Measurements from ENCODE around the gene GPHN.

DNA sequence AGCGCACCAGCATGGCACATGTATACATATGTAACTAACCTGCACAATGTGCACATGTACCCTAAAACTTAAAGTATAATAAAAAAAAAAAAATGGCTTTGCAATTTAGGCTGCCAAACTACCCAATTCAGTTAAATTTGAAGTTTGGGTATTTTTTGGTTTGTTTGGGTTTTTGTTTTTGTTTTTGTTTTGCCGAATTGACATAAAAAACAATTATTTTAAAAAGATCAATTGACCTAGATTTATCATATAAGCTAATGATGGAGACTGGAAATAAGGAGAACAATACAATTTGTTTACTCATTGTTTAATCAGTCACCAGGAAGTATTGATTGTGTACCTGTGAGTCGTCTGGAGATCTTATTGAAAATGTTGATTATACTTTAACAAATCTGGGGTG, 619.2 kb downstream of the GPHN start:
- TF ChIP-seq, protein P1, sequence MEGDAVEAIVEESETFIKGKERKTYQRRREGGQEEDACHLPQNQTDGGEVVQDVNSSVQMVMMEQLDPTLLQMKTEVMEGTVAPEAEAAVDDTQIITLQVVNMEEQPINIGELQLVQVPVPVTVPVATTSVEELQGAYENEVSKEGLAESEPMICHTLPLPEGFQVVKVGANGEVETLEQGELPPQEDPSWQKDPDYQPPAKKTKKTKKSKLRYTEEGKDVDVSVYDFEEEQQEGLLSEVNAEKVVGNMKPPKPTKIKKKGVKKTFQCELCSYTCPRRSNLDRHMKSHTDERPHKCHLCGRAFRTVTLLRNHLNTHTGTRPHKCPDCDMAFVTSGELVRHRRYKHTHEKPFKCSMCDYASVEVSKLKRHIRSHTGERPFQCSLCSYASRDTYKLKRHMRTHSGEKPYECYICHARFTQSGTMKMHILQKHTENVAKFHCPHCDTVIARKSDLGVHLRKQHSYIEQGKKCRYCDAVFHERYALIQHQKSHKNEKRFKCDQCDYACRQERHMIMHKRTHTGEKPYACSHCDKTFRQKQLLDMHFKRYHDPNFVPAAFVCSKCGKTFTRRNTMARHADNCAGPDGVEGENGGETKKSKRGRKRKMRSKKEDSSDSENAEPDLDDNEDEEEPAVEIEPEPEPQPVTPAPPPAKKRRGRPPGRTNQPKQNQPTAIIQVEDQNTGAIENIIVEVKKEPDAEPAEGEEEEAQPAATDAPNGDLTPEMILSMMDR (IDR thresholded peaks at IDR 0.05): no peak
- no peak for TF ChIP-seq POLR2AphosphoS5 (IDR thresholded peaks at IDR 0.05; ENCODE audit: insufficient read depth in 1 of 2, low read depth in 1 of 2)
